Hepatocyte (in vitro differentiated cells): Measurements from ENCODE around the gene TINAG. TPM values are rescaled to one million over a fixed set of nuclear protein-coding genes. Genes with fewer than 3 reads are reported as not detected.

Experiments
- DNase-seq: peaks from one replicate; pipeline ENCODE4 v3.0.0-alpha.2; 2016; ENCODE audit warnings: low spot score
- H2AFZ ChIP-seq: fragments of 200-600 bp; sonication (generic); 2 replicates; pipeline ENCODE4 v1.6.0; 2016; ENCODE audit warnings: antibody characterized with exemption, mild to moderate bottlenecking
- H3K27ac ChIP-seq: fragments of 200-600 bp; sonication (generic); 2 replicates; pipeline ENCODE4 v1.5.1; 2016; ENCODE audit warnings: mild to moderate bottlenecking
- H3K27me3 ChIP-seq: fragments of 200-600 bp; sonication (generic); 2 replicates; pipeline ENCODE4 v1.6.1; 2016
- H3K36me3 ChIP-seq: fragments of 200-600 bp; sonication (generic); replicated peaks from 2 replicates; pipeline ENCODE4 v1.5.1; 2016; ENCODE audit warnings: low read depth; ENCODE audit not compliant: insufficient read depth
- H3K4me1 ChIP-seq: fragments of 200-600 bp; sonication (generic); 2 replicates; pipeline ENCODE4 v1.5.1; 2016; ENCODE audit warnings: mild to moderate bottlenecking, moderate library complexity; ENCODE audit not compliant: insufficient read depth
- H3K4me2 ChIP-seq: fragments of 200-600 bp; sonication (generic); 2 replicates; pipeline ENCODE4 v1.6.0; 2016
- H3K4me3 ChIP-seq: fragments of 200-600 bp; sonication (generic); 2 replicates; pipeline ENCODE4 v1.5.1; 2016; ENCODE audit warnings: mild to moderate bottlenecking
- H3K79me2 ChIP-seq: fragments of 200-600 bp; sonication (generic); 2 replicates; pipeline ENCODE4 v1.6.0; 2017; ENCODE audit warnings: mild to moderate bottlenecking
- H3K9me2 ChIP-seq: fragments of 200-600 bp; sonication (generic); replicated peaks from 2 replicates; pipeline ENCODE4 v1.6.0; 2017; ENCODE audit warnings: mild to moderate bottlenecking; ENCODE audit not compliant: insufficient read depth
- H3K9me3 ChIP-seq: fragments of 200-600 bp; sonication (generic); 2 replicates; pipeline ENCODE4 v1.5.1; 2016; ENCODE audit warnings: low read depth, mild to moderate bottlenecking
- H4K20me1 ChIP-seq: fragments of 200-600 bp; sonication (generic); 2 replicates; pipeline ENCODE4 v1.6.0; 2016; ENCODE audit warnings: mild to moderate bottlenecking; ENCODE audit not compliant: insufficient read depth, poor library complexity, severe bottlenecking
- EZH2 ChIP-seq: fragments of 200-600 bp; sonication (generic); IDR thresholded peaks from 2 replicates; pipeline ENCODE4 v1.6.1; 2016; ENCODE audit warnings: antibody characterized with exemption, mild to moderate bottlenecking, borderline replicate concordance
- EZH2phosphoT487 ChIP-seq: fragments of 200-600 bp; sonication (generic); IDR thresholded peaks from one replicate; pipeline ENCODE4 v1.6.1; 2018; ENCODE audit warnings: antibody characterized with exemption, mild to moderate bottlenecking, low read depth, moderate library complexity; ENCODE audit not compliant: unreplicated experiment, severe bottlenecking
- WGBS: methylation state at CpG from one replicate; pipeline ENCODE4 v1.1.6; 2016; ENCODE audit warnings: low lambda C conversion rate; ENCODE audit errors: missing lambda C conversion rate; 5-methylcytosine and 5-hydroxymethylcytosine counted together
- polyA plus RNA-seq: library from polyadenylated mRNA; unstranded; fragments of >200 nt; fragmentation: Nextera tagmentation; extraction: Ambion mirVana; gene quantifications from 2 replicates; pipeline ENCODE4 v1.2.1, GENCODE V29; 2016
- total RNA-seq: library from RNA; depleted of rRNA; stranded (reverse); fragments of >200 nt; gene quantifications from 2 replicates; pipeline ENCODE4 v1.2.3, GENCODE V29; 2014
- TF ChIP-seq, protein P1 (sequence below): fragments of 200-600 bp; sonication (generic); IDR thresholded peaks from 2 replicates; pipeline ENCODE4 v1.5.1; 2016; ENCODE audit warnings: antibody characterized with exemption, mild to moderate bottlenecking; ENCODE audit not compliant: poor library complexity

The TINAG gene
- total and polyA plus RNA-seq, 2 experiments from 2014 or later = 0.76 to 1.1 TPM

DNA sequence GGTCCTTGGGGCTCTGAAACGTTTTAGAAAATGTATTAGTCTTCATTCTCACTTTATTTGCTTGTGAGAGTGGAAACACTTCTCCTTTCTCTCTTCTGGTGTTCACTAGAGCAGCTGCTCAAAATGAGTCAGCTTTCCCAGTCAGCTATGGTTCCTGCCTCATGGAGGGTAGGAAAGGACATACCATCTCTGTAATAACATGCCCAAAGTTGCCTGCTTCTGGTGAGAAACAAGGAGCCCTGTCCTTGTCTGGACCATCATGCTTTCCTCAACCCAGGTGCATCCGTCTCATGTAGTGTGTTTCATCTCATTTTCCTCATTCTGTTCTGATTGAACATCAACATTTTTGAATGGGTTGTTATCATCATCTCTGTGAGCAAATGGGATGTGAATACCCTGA is 17.1 kb upstream of the TINAG start:
- H3K36me3 ChIP-seq = no peaks in the 10 kb centered on the region
- no peaks in the 10 kb centered on the region for H3K9me2 ChIP-seq
- H3K79me2 ChIP-seq = no peaks in the 10 kb centered on the region
- no peaks in the 10 kb centered on the region for H4K20me1 ChIP-seq
- H3K27me3 ChIP-seq = no peaks in the 10 kb centered on the region
- H3K4me2 ChIP-seq = no peak overlapping the region
- H2AFZ ChIP-seq = no peak overlapping the region
- no peak for DNase-seq
- H3K27ac ChIP-seq = no peak overlapping the region
- H3K4me1 ChIP-seq = no peaks in the 10 kb centered on the region
- TF ChIP-seq EZH2phosphoT487 = no peak
- TF ChIP-seq, protein P1, sequence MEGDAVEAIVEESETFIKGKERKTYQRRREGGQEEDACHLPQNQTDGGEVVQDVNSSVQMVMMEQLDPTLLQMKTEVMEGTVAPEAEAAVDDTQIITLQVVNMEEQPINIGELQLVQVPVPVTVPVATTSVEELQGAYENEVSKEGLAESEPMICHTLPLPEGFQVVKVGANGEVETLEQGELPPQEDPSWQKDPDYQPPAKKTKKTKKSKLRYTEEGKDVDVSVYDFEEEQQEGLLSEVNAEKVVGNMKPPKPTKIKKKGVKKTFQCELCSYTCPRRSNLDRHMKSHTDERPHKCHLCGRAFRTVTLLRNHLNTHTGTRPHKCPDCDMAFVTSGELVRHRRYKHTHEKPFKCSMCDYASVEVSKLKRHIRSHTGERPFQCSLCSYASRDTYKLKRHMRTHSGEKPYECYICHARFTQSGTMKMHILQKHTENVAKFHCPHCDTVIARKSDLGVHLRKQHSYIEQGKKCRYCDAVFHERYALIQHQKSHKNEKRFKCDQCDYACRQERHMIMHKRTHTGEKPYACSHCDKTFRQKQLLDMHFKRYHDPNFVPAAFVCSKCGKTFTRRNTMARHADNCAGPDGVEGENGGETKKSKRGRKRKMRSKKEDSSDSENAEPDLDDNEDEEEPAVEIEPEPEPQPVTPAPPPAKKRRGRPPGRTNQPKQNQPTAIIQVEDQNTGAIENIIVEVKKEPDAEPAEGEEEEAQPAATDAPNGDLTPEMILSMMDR = no peak
- H3K9me3 ChIP-seq = no peaks in the 10 kb centered on the region
- 89% methylated on average over 2 of the region's 2 CpGs for WGBS
- H3K4me3 ChIP-seq = no peak overlapping the region

DNA sequence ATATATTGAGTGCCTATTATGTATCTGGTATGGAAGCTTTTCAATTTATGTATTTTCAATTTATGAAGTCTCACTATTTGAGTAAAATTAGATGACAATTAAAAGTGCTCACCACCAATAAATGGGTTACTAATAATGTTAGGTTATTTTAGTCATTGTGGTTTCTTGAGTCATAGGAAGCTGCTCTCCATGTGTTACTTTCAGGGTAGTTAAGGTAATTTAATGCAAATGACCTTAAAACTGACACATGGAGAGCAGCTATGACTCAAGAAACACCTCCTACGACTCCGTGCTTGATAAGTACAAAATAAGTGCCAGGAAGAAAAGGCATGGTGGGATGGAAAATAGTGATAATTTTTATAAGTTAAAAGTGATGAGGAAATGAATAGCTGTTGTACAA is 16.5 kb upstream of the TINAG start:
- H3K27me3 ChIP-seq = no peaks in the 10 kb centered on the region
- H3K9me3 ChIP-seq = no peaks in the 10 kb centered on the region
- no peak overlapping the region for H3K4me3 ChIP-seq
- H4K20me1 ChIP-seq = no peaks in the 10 kb centered on the region
- H2AFZ ChIP-seq = no peak overlapping the region
- no peaks in the 10 kb centered on the region for H3K36me3 ChIP-seq
- no peak overlapping the region for H3K4me2 ChIP-seq
- no peaks in the 10 kb centered on the region for H3K4me1 ChIP-seq
- DNase-seq = no peak
- TF ChIP-seq EZH2phosphoT487 = no peak
- no peak for TF ChIP-seq EZH2
- TF ChIP-seq, protein P1 = no peak
- no peaks in the 10 kb centered on the region for H3K79me2 ChIP-seq
- no peak overlapping the region for H3K27ac ChIP-seq
- WGBS = 73% methylated on average over 2 of the region's 2 CpGs
- no peaks in the 10 kb centered on the region for H3K9me2 ChIP-seq

DNA sequence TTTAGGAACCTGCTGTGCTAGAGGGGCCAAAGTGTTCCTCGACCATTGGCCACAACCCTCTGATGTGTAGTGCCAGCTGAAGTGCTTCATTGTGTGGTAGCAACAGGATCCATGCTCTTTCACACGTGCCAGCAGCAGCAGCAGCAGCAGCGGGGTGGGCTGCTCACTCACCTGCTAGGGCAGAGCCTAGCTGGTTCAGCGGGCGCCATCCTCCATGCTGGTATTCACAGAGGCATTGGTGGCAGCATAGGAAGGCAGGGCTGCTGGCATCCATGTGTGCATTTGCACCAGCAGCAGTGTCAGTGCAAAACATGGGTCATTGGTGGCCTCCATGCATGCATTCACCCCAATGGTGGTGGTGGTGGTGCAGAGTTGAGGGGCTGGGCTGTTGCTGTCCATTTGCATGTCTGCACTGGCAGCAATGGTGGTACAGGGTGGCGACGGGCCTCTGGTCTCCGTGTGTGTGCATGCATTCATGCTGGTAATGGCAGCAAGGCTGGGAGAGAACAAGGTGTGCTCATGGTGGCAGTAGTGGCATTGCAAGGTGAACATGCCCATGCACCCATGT is 13.2 kb upstream of the TINAG start:
- Histone ChIP-seq H3K4me1 (no peaks in the 10 kb centered on the region), H3K9me3 (no peaks in the 10 kb centered on the region), H3K4me2 (no peak overlapping the region), H4K20me1 (no peaks in the 10 kb centered on the region), H3K27ac (no peak overlapping the region), H3K36me3 (no peaks in the 10 kb centered on the region), H3K27me3 (no peaks in the 10 kb centered on the region), H2AFZ (no peak overlapping the region), H3K79me2 (no peaks in the 10 kb centered on the region), H3K9me2 (no peaks in the 10 kb centered on the region), H3K4me3 (no peak overlapping the region)
- TF ChIP-seq EZH2 = no peak
- TF ChIP-seq EZH2phosphoT487 = no peak
- TF ChIP-seq, protein P1 = no peak
- WGBS = 92% methylated on average over 8 of the region's 8 CpGs
- no peak for DNase-seq
